Measurements from ENCODE around the gene KLF15. TPM values are rescaled to one million over a fixed set of nuclear protein-coding genes. Genes with fewer than 3 reads are reported as not detected.

KLF15 gene
- total RNA-seq, 1 experiment from 2014 or later: 3.3 TPM

- H3K4me2 ChIP-seq (ENCODE audit: low read length): no peak overlapping the region
- intact Hi-C loops (cut with micrococcal nuclease): no loop called here
- no peaks in the 10 kb centered on the region for H3K79me2 ChIP-seq (ENCODE audit: insufficient read depth, low read length)
- no peak overlapping the region for H3K9ac ChIP-seq (ENCODE audit: low read length)
- TF ChIP-seq SRF (IDR thresholded peaks at IDR 0.05; ENCODE audit: low read depth) (no peak), EZH2 (IDR thresholded peaks at IDR 0.05) (no peak), ELF1 (IDR thresholded peaks at IDR 0.05; ENCODE audit: borderline replicate concordance, low read depth) (no peak), ZFX (IDR thresholded peaks at IDR 0.05) (no peak), CBX3 (IDR thresholded peaks at IDR 0.05; ENCODE audit: low read depth) (no peak), RAD21 (IDR thresholded peaks at IDR 0.05; ENCODE audit: low read depth) (no peak), ZNF274 (IDR thresholded peaks at IDR 0.05; ENCODE audit: low read depth, low read length) (no peak), ZBTB33 (IDR thresholded peaks at IDR 0.05; ENCODE audit: extremely low read depth, insufficient replicate concordance, low read length) (no peak), CEBPB (IDR thresholded peaks at IDR 0.05; ENCODE audit: low read depth) (no peak), EZH2phosphoT487 (IDR thresholded peaks at IDR 0.05; ENCODE audit: borderline replicate concordance) (no peak), SIN3A (IDR thresholded peaks at IDR 0.05; ENCODE audit: low read depth) (no peak), FOSL1 (IDR thresholded peaks at IDR 0.05; ENCODE audit: low read depth) (no peak), POLR2A (IDR thresholded peaks at IDR 0.05; ENCODE audit: borderline replicate concordance, extremely low read depth, insufficient read depth, insufficient read length) (no peak), JUND (IDR thresholded peaks at IDR 0.05) (no peak)
- TF ChIP-seq, protein P1, sequence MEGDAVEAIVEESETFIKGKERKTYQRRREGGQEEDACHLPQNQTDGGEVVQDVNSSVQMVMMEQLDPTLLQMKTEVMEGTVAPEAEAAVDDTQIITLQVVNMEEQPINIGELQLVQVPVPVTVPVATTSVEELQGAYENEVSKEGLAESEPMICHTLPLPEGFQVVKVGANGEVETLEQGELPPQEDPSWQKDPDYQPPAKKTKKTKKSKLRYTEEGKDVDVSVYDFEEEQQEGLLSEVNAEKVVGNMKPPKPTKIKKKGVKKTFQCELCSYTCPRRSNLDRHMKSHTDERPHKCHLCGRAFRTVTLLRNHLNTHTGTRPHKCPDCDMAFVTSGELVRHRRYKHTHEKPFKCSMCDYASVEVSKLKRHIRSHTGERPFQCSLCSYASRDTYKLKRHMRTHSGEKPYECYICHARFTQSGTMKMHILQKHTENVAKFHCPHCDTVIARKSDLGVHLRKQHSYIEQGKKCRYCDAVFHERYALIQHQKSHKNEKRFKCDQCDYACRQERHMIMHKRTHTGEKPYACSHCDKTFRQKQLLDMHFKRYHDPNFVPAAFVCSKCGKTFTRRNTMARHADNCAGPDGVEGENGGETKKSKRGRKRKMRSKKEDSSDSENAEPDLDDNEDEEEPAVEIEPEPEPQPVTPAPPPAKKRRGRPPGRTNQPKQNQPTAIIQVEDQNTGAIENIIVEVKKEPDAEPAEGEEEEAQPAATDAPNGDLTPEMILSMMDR (IDR thresholded peaks at IDR 0.05 in 2 of 3, conservative IDR thresholded peaks at IDR 0.05 in 1 of 3; ENCODE audit: borderline replicate concordance in 1 of 3, insufficient read depth in 1 of 3, low read depth in 2 of 3, low read length in 2 of 3): no peak
- ChIA-PET RAD21 (ENCODE audit: low non-redundant PET in 1 of 2, low total read pairs in 2 of 2, uncharacterized antibody in 2 of 2, unreplicated experiment in 2 of 2) (no interaction called here), POLR2A (no interaction called here), CTCF (no interaction called here)
- peaks cover 7 to 12% of the 10 kb centered on the region in 2 experiments; a peak in 3 of 4 replicates for H3K4me1 ChIP-seq (ENCODE audit: control insufficient read depth in 1 of 2, insufficient read depth in 2 of 2, low read length in 2 of 2)
- H3K9me3 ChIP-seq (ENCODE audit: control insufficient read depth in 1 of 2, insufficient read depth in 1 of 2, low read depth in 1 of 2, low read length in 2 of 2): no peaks in the 10 kb centered on the region
- BruUV-seq (replicated peaks): no TSS peak
- ATAC-seq (no peak), DNase-seq (ENCODE audit: low read depth, low spot score) (no peak)
- no peak overlapping the region for H2AFZ ChIP-seq (ENCODE audit: low read depth, low read length, poor library complexity, severe bottlenecking)
- no peaks in the 10 kb centered on the region for H4K20me1 ChIP-seq (ENCODE audit: insufficient read depth)
- H3K27me3 ChIP-seq (ENCODE audit: insufficient read depth, low read length): no peaks in the 10 kb centered on the region
- no peaks in the 10 kb centered on the region for H3K36me3 ChIP-seq (ENCODE audit: control insufficient read depth in 1 of 2, insufficient read depth in 2 of 2, low read length in 2 of 2)
- H3K9me2 ChIP-seq (ENCODE audit: insufficient read depth): no peaks in the 10 kb centered on the region
- no peak overlapping the region for H3K27ac ChIP-seq (ENCODE audit: low read depth, low read length)
- no peak overlapping the region for H3K4me3 ChIP-seq (replicated peaks in 1 of 2; ENCODE audit: low read depth in 1 of 2, low read length in 2 of 2)
These were observed 33.5 kb upstream of the KLF15 start for GRCh38 chr3:126390751-126391150.

All from HCT116 (cell line).